GM18907 (cell line): Measurements from ENCODE around the gene SEC61G.
A peak's percentile ranks its signal among the peaks of the same experiment; 100 is the strongest.

Experiments
- ATAC-seq: cut with Tn5 transposase; IDR thresholded peaks from one replicate; pipeline ENCODE4 v1.9.1; 2021; ENCODE audit warnings: mild to moderate bottlenecking, moderate library complexity; ENCODE audit not compliant: unreplicated experiment

The SEC61G gene

GRCh38 chr7:54758702-54759592, at the start of gene SEC61G:
TSS of gene SEC61G (minus strand) at chr7:54759211. CDS start at chr7:54757588, 1,623 bp downstream.
- ATAC-seq, result peak; percentile 99

DNA sequence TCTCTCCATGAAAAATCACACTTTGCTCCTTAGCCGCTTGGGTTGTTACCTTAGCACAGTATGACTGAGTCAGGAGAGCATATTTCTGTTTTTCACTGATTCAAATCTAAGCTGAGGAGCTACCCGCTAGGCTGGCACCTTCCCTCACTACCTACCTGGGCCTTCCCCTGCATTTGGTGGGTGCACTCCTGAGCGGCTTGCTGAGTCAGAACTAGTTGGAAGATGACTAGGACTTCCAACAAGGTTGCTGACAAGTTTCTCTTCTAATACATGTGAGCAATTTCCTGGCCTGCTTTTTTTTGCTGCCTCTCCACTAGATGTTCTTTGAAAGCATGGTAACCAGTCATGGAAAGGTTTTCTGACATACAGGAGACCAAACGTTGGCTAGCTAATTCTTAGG, 43.8 kb upstream of the SEC61G start:
- no peak for ATAC-seq

DNA sequence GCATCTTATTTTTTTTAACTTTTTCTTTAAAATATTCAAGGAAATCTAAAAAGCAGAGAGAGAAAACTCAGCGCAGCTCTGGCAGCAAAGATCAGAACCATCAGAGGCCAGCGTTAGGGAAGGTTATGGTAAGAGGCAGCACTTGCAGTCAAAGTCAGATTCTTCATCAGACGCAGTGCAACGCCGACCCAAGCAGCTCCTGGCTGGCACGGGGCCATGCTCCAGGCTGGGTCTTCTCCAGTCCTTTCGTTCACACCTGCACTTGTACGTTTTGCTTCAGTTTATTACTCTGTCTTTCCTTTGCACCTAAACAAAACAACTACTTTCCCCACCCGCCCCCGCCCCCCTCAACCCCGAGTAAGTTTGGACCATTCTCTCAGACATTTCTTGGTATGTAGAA, 43.1 kb upstream of the SEC61G start:
- no peak for ATAC-seq

- ATAC-seq, result no peak
Measured at GRCh38 chr7:54799792-54800191, 40.8 kb upstream of the SEC61G start.

- no peak for ATAC-seq
Measured at GRCh38 chr7:54798530-54798929, 39.5 kb upstream of the SEC61G start.

GRCh38 chr7:54796853-54797252, 37.8 kb upstream of the SEC61G start:
- no peak for ATAC-seq

DNA sequence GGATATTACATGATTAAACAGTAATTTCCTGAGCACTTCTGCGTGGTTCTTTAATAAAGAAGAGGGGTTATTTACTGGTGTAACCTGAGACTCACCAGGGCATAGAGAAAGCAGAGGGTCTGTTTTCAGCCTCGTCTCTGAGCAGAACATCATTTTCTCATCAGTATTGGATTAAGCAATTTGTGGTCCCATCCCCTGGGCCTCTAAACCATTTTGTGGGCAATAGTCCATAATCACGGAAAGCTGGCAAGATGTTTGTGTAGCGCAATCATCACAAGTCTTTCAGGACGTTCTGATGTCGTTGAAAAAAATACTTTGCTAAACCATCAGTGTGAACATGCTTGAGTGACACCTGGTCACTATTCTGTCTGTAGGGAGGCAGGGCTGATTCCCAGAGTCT, 37.1 kb upstream of the SEC61G start:
- no peak for ATAC-seq

DNA sequence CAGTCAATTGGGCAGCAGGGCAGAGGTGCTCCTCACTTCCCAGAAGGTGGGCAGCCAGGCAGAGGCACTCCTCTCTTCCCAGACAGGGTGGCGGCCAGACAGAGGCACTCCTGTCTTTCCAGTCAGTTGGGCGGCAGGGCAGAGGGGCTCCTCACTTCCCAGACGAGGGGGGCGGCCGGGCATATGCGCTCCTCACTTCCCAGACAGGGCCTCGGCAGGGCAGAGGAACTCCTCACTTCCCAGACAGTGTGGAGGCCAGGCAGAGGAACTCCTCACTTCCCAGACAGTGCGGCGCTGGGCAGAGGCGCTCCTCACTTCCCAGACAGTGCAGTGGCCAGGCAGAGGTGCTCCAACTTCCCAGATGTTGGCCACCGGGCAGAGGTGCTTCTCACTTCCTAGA, 33.4 kb upstream of the SEC61G start:
- no peak for ATAC-seq

GRCh38 chr7:54788664-54789063, 29.7 kb upstream of the SEC61G start:
- peak; percentile 89 for ATAC-seq

DNA sequence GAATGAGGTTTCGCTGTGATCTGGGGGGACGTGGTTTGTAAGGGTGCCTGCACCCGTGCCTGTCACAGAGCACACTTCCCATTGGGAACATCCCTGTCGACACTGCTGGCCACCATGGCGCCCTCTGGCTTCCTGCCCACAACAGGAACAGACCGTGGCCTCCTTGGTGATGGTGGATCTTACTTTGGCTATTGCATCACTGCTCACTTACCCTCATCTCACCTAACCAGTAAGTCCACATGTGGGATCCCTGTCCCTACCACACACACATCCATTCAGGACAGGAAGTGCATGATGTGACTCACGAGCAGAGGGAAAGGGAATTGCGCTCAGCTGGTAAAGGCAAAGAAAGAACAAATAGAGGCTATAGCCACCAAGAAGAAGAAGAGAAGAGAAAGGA, 26.2 kb upstream of the SEC61G start:
- ATAC-seq, result no peak

GRCh38 chr7:54783952-54784351, 24.9 kb upstream of the SEC61G start:
- ATAC-seq, result no peak

- ATAC-seq, result no peak
Measured at GRCh38 chr7:54782829-54783228, 23.8 kb upstream of the SEC61G start.

GRCh38 chr7:54782314-54782713, 23.3 kb upstream of the SEC61G start:
- no peak for ATAC-seq

- no peak for ATAC-seq
Measured at GRCh38 chr7:54781134-54781920, 22.3 kb upstream of the SEC61G start.

DNA sequence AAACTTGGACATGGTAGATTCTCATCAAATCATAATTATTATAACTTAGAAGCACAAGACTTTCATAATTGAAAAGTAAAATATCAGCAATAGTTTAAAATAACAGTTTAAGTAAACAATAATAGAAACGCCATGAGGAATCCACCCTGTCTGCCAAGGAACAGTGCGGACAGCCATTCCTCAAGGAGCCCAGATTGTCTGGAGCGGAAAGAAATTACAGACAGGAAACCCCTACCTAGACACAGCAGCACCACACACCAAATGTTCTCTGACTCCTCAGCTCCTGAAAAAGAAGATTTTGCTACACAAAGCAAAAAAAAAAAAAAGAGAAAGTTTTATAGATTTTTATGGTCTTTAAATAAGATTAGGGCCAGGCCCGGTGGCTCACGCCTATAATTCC, 21.5 kb upstream of the SEC61G start:
- no peak for ATAC-seq

- ATAC-seq, result no peak
Measured at GRCh38 chr7:54778696-54779540, 19.9 kb upstream of the SEC61G start.

DNA sequence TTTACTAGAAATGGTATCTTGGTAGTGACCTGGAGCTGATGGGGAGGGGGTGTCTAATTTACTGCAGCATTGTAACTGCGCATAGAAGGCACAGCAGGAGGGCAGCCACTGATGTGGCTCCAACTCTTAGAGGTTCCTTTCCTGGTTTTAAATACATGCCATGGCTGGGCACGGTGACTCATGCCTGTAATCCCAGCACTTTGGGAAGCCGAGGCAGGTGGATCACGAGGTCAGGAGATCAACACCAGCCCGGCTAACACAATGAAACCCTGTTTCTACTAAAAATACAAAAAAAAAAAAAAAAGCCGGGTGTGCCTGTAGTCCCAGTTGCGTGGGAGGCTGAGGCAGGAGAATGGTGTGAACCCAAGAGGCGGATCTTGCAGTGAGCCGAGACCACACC, 19.2 kb upstream of the SEC61G start:
- ATAC-seq, result no peak

DNA sequence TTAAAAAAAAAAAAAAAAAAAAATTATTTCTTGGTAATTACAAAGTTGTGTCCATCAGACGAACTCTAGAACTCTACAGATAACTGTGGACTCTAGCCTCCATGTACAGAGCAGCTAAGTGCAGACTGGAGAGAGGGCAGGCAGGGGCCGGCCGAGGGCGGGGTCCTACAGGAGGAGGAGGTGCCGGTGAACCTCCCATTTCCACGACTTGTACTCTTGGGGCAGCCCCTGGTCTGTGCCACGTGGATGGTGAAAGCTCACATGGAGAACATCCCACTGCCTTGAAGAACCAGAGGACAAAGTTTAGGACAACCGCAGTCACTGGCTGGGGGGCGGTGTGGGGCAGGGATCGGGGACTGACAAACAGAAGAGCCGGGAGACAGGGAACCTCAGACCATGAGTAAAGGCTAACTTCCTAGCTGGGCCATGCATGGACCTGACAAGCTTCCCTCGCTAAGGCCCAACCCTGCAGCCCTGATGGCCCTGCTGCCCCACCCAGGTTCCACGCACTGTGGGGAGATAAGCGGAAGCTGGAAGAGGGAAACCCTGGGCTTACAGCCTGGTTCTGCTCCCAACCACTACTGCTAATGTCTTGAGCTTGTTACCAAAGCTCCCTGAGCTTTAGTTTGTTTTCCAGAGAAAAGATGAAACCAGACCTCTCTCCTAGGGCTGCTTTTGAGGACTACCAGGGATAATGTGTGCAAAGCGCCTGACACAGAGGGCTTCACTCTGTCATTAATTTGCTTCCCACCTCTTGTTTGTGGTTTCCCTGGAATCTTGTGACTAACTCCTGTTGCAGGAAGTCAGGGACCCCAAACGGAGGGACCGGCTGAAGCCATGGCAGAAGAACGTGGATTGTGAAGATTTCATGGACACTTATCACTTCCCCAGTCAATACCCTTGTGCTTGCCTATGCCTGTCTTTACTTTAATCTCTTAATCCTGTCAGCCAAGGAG, 16.1 kb upstream of the SEC61G start:
- no peak for ATAC-seq

- peak; percentile 92 for ATAC-seq
Measured at GRCh38 chr7:54773472-54774399, 14.7 kb upstream of the SEC61G start.
